Breast epithelium (tissue), 4 donors: ENCODE results near the gene ASTN2. TPM values are rescaled to one million over a fixed set of nuclear protein-coding genes. Genes with fewer than 3 reads are reported as not detected.

Experiments used
- DNase-seq, 2 donors: peaks; one replicate each; pipeline ENCODE4 v3.0.0-alpha.2; 2019; ENCODE audit warnings: low spot score in 2 of 2
- H3K27ac ChIP-seq, 2 donors: fragments of 200-600 bp; sonication (generic) in 1 of 2; one replicate each; pipeline ENCODE4 v1.5.1; 2016 to 2019; ENCODE audit warnings: mild to moderate bottlenecking in 1 of 2
- H3K27me3 ChIP-seq, 2 donors: fragments of 200-600 bp; sonication (generic) in 1 of 2; one replicate each; pipeline versions ENCODE4 v1.5.1 to v1.6.0; 2017 to 2019; ENCODE audit warnings: control low read depth in 1 of 2, mild to moderate bottlenecking in 1 of 2
- H3K36me3 ChIP-seq: fragments of 200-600 bp; one replicate; pipeline ENCODE4 v1.5.1; 2019
- H3K4me1 ChIP-seq, 2 donors: fragments of 200-600 bp; sonication (generic); one replicate each; pipeline ENCODE4 v1.5.1; 2016 to 2019; ENCODE audit warnings: control low read depth in 1 of 2
- H3K4me3 ChIP-seq, 3 donors: fragments of 200-600 bp; sonication (generic); 1 replicate in 2 of 3; 2 replicates in 1 of 3; pipeline ENCODE4 v1.5.1; 2016 to 2019; ENCODE audit warnings: mild to moderate bottlenecking in 3 of 3, moderate library complexity in 2 of 3
- H3K9me3 ChIP-seq, 2 donors: fragments of 200-600 bp; sonication (generic) in 1 of 2; one replicate each; pipeline ENCODE4 v1.5.1; 2016 to 2019; ENCODE audit warnings: control low read depth in 1 of 2
- CTCF ChIP-seq, 3 donors: fragments of 450-650 bp; IDR thresholded peaks; one replicate each; pipeline ENCODE4 v1.5.1; 2016 to 2017; ENCODE audit warnings: antibody characterized with exemption in 3 of 3, mild to moderate bottlenecking in 3 of 3, moderate library complexity in 3 of 3
- POLR2A ChIP-seq: fragments of 450-650 bp; IDR thresholded peaks from one replicate; pipeline ENCODE4 v1.6.1; 2016; ENCODE audit warnings: antibody characterized with exemption, mild to moderate bottlenecking, moderate library complexity
- POLR2AphosphoS5 ChIP-seq, 3 donors: sonication (generic); formaldehyde crosslinking; IDR thresholded peaks; one replicate each; pipeline ENCODE4 v1.6.1; 2017; ENCODE audit warnings: antibody characterized with exemption in 3 of 3
- intact Hi-C: fragments of 100-400 bp; cut with DNase I; formaldehyde crosslinking; loops from one replicate; pipeline ENCODE4 v1.15.1; 2023; ENCODE audit warnings: low total_unique reads
- total RNA-seq, 3 donors: library from RNA; depleted of rRNA; stranded (reverse); fragments of >200 nt; gene quantifications; one replicate each; pipeline ENCODE4 v1.1.0, GENCODE V29; 2016

Gene ASTN2
- total RNA-seq, 3 donors from 2014 or later = 9.1 to 13.8 (median 9.8) TPM

GRCh38 chr9:117114768-117115167 lies 300.1 kb downstream of the ASTN2 start:
- DNase-seq = no peak
- Histone ChIP-seq H3K36me3 (no peaks in the 10 kb centered on the region), H3K4me3 (no peak overlapping the region), H3K27me3 (no peaks in the 10 kb centered on the region), H3K4me1 (no peaks in the 10 kb centered on the region), H3K9me3 (no peaks in the 10 kb centered on the region), H3K27ac (no peak overlapping the region)
- TF ChIP-seq POLR2A (no peak), POLR2AphosphoS5 (IDR thresholded peaks at IDR 0.05) (no peak), CTCF (IDR thresholded peaks at IDR 0.05) (no peak)
- intact Hi-C loops = no loop called here

- Histone ChIP-seq H3K4me1 (no peaks in the 10 kb centered on the region), H3K36me3 (no peaks in the 10 kb centered on the region), H3K4me3 (no peak overlapping the region), H3K27me3 (no peaks in the 10 kb centered on the region), H3K9me3 (no peaks in the 10 kb centered on the region), H3K27ac (no peak overlapping the region)
- intact Hi-C loops = no loop called here
- TF ChIP-seq POLR2A = no peak
- no peak for TF ChIP-seq CTCF (IDR thresholded peaks at IDR 0.05)
- no peak for TF ChIP-seq POLR2AphosphoS5 (IDR thresholded peaks at IDR 0.05)
- DNase-seq = no peak
These were observed 310.0 kb downstream of the ASTN2 start for GRCh38 chr9:117104716-117105495.

GRCh38 chr9:117104206-117104605 lies 310.7 kb downstream of the ASTN2 start:
- no peaks in the 10 kb centered on the region for H3K9me3 ChIP-seq
- no peak overlapping the region for H3K27ac ChIP-seq
- H3K27me3 ChIP-seq = no peaks in the 10 kb centered on the region
- no peak for DNase-seq
- H3K4me3 ChIP-seq = no peak overlapping the region
- TF ChIP-seq CTCF (IDR thresholded peaks at IDR 0.05) (no peak), POLR2AphosphoS5 (IDR thresholded peaks at IDR 0.05) (no peak), POLR2A (no peak)
- no peaks in the 10 kb centered on the region for H3K36me3 ChIP-seq
- intact Hi-C loops = no loop called here
- H3K4me1 ChIP-seq = no peaks in the 10 kb centered on the region

- no peaks in the 10 kb centered on the region for H3K27me3 ChIP-seq
- intact Hi-C loops = no loop called here
- no peaks in the 10 kb centered on the region for H3K4me1 ChIP-seq
These were observed 311.3 kb downstream of the ASTN2 start for GRCh38 chr9:117103438-117104110.

More at GRCh38 chr9:117103438-117104110, 311.3 kb downstream of the ASTN2 start:
- TF ChIP-seq CTCF (IDR thresholded peaks at IDR 0.05) (no peak), POLR2A (no peak), POLR2AphosphoS5 (IDR thresholded peaks at IDR 0.05) (no peak)
- no peak for DNase-seq
- H3K27ac ChIP-seq = no peak overlapping the region
- no peaks in the 10 kb centered on the region for H3K36me3 ChIP-seq
- no peaks in the 10 kb centered on the region for H3K9me3 ChIP-seq
- H3K4me3 ChIP-seq = no peak overlapping the region
